Spleen (tissue), 11 donors: ENCODE data around the gene SLC39A11. TPM values are rescaled to one million over a fixed set of nuclear protein-coding genes. Genes with fewer than 3 reads are reported as not detected.

ENCODE experiments used
- DNase-seq: peaks from one replicate; pipeline ENCODE4 v3.0.0-alpha.2; 2020
- H3K27ac ChIP-seq, 8 donors: fragments of 200-600 bp; sonication (generic) in 7 of 8; 1 replicate in 4 of 8; 2 replicates in 4 of 8; pipeline versions ENCODE4 v1.5.0 to v1.8.0; 2016 to 2021; ENCODE audit warnings: inconsistent platforms in 4 of 8, mild to moderate bottlenecking in 4 of 8, moderate library complexity in 1 of 8
- H3K27me3 ChIP-seq, 7 donors: fragments of 200-600 bp; sonication (generic) in 6 of 7; replicated peaks in 1 of 7; 1 replicate in 4 of 7; 2 replicates in 3 of 7; pipeline versions ENCODE4 v1.5.0 to v1.8.0; 2016 to 2021; ENCODE audit warnings: inconsistent platforms in 3 of 7, mild to moderate bottlenecking in 1 of 7
- H3K36me3 ChIP-seq, 6 donors: fragments of 200-600 bp; sonication (generic) in 5 of 6; 1 replicate in 4 of 6; 2 replicates in 2 of 6; pipeline versions ENCODE4 v1.5.0 to v1.8.0; 2016 to 2021; ENCODE audit warnings: inconsistent platforms in 2 of 6
- H3K4me1 ChIP-seq, 6 donors: fragments of 200-600 bp; sonication (generic) in 5 of 6; 1 replicate in 3 of 6; 2 replicates in 3 of 6; pipeline versions ENCODE4 v1.5.0 to v1.8.0; 2016 to 2021; ENCODE audit warnings: inconsistent platforms in 3 of 6
- H3K4me3 ChIP-seq, 8 donors: fragments of 200-600 bp; sonication (generic) in 7 of 8; 1 replicate in 4 of 8; 2 replicates in 4 of 8; pipeline versions ENCODE4 v1.5.0 to v1.8.0; 2016 to 2021; ENCODE audit warnings: inconsistent platforms in 4 of 8, mild to moderate bottlenecking in 4 of 8, moderate library complexity in 2 of 8
- H3K9me3 ChIP-seq, 8 donors: fragments of 200-600 bp; sonication (generic) in 7 of 8; 1 replicate in 4 of 8; 2 replicates in 4 of 8; pipeline versions ENCODE4 v1.5.0 to v1.8.0; 2016 to 2021; ENCODE audit warnings: inconsistent platforms in 4 of 8
- CTCF ChIP-seq, 11 experiments: fragments of 200-600 bp in 7 of 11; fragments of 450-650 bp in 4 of 11; sonication (generic) in 4 of 11; IDR thresholded peaks in 8 of 11; conservative IDR thresholded peaks in 3 of 11; 1 replicate in 7 of 11; 2 replicates in 4 of 11; pipeline versions ENCODE4 v1.4.0 to v1.8.0; 2016 to 2021; ENCODE audit warnings: antibody characterized with exemption in 11 of 11, inconsistent platforms in 4 of 11, mild to moderate bottlenecking in 1 of 11
- POLR2A ChIP-seq, 3 donors: fragments of 450-650 bp; IDR thresholded peaks; one replicate each; pipeline ENCODE4 v1.5.1; 2017; ENCODE audit warnings: antibody characterized with exemption in 3 of 3, mild to moderate bottlenecking in 1 of 3
- POLR2AphosphoS5 ChIP-seq, 3 donors: sonication (generic); formaldehyde crosslinking; IDR thresholded peaks; one replicate each; pipeline ENCODE4 v1.5.1; 2017; ENCODE audit warnings: antibody characterized with exemption in 3 of 3
- WGBS, 5 donors: extraction: QIAGEN DNeasy Blood & Tissue Kit in 3 of 5; methylation state at CpG; one replicate each; pipeline versions ENCODE4 v1.1.5 to v1.1.7; 2013 to 2018; 5-methylcytosine and 5-hydroxymethylcytosine counted together
- intact Hi-C: fragments of 100-400 bp; cut with DNase I; formaldehyde crosslinking; loops from one replicate; pipeline ENCODE4 v1.15.0; 2023; ENCODE audit warnings: low total_unique reads
- polyA plus RNA-seq, 3 donors: library from polyadenylated mRNA; stranded (reverse); fragments of 200-250 nt; gene quantifications; one replicate each; pipeline ENCODE4 v1.2.1, GENCODE V29; 2013
- total RNA-seq, 7 donors: library from RNA; depleted of rRNA in 3 of 7; stranded (reverse); fragments of >200 nt in 3 of 7; fragmentation: NEBNext Ultra II Directional in 4 of 7; extraction: Animal tissue kit (Norgen Biotek cat#: 25700) in 4 of 7; gene quantifications; one replicate each; pipeline versions ENCODE4 v1.1.0 to v1.2.1, GENCODE V29; 2016 to 2021
- donor health status: healthy with polysubstance abuse.
- donor health status: DM: no; HTN: no; CAD: no; lungs with moderate emphysema.
- donor health status: DM: no; HTN: no; CAD: no.
- donor health status: Bipolar disorder and iron deficiency.
- donor health status: healthy.
- donor health status: DM: no; HTN: no; CAD: no.
- donor health status: DM: yes; HTN: yes; CAD: no.

SLC39A11 gene
- total and polyA plus RNA-seq, 10 donors, result 4.1 to 45.2 (median 27.8) TPM

- Histone ChIP-seq H3K36me3 (no peaks in the 10 kb centered on the region), H3K27me3 (no peaks in the 10 kb centered on the region), H3K9me3 (no peaks in the 10 kb centered on the region), H3K4me3 (no peak overlapping the region), H3K27ac (no peak overlapping the region), H3K4me1 (peaks cover 0 to under 1% (median 0%) of the 10 kb centered on the region in 6 donors)
- no peak for DNase-seq
- TF ChIP-seq CTCF (IDR thresholded peaks at IDR 0.05 in 8 of 11, conservative IDR thresholded peaks at IDR 0.05 in 3 of 11), result no peak
- WGBS, 5 donors, result 80 to 82% (median 80%) methylated on average over 8 of the region's 8 CpGs
- intact Hi-C loops, result no loop called here
Measured at GRCh38 chr17:73126716-73127473, 34.4 kb upstream of the SLC39A11 start.

GRCh38 chr17:73123606-73124320 lies 31.3 kb upstream of the SLC39A11 start:
- TF ChIP-seq POLR2AphosphoS5 (IDR thresholded peaks at IDR 0.05) (no peak), POLR2A (IDR thresholded peaks at IDR 0.05) (no peak), CTCF (IDR thresholded peaks at IDR 0.05 in 8 of 11, conservative IDR thresholded peaks at IDR 0.05 in 3 of 11) (no peak)
- no peak overlapping the region for H3K4me3 ChIP-seq
- 58 to 73% (median 65%) methylated on average over 7 of the region's 7 CpGs for WGBS, 5 donors
- H3K9me3 ChIP-seq, result no peaks in the 10 kb centered on the region
- intact Hi-C loops, result no loop called here
- H3K27me3 ChIP-seq, result no peaks in the 10 kb centered on the region
- no peak overlapping the region for H3K27ac ChIP-seq
- no peak for DNase-seq
- H3K4me1 ChIP-seq, result no peaks in the 10 kb centered on the region
- no peaks in the 10 kb centered on the region for H3K36me3 ChIP-seq

- DNase-seq, result no peak
- Histone ChIP-seq H3K9me3 (no peaks in the 10 kb centered on the region), H3K4me1 (no peaks in the 10 kb centered on the region), H3K27me3 (no peaks in the 10 kb centered on the region), H3K27ac (no peak overlapping the region), H3K36me3 (no peaks in the 10 kb centered on the region), H3K4me3 (no peak overlapping the region)
- WGBS, 5 donors, result 88 to 95% (median 91%) methylated on average over 4 of the region's 4 CpGs
- no peak for TF ChIP-seq POLR2A (IDR thresholded peaks at IDR 0.05)
- no peak for TF ChIP-seq POLR2AphosphoS5 (IDR thresholded peaks at IDR 0.05)
- TF ChIP-seq CTCF (IDR thresholded peaks at IDR 0.05 in 8 of 11, conservative IDR thresholded peaks at IDR 0.05 in 3 of 11), result no peak
- intact Hi-C loops, result no loop called here
Measured at GRCh38 chr17:73122953-73123605, 30.6 kb upstream of the SLC39A11 start.

- Histone ChIP-seq H3K36me3 (no peaks in the 10 kb centered on the region), H3K9me3 (no peaks in the 10 kb centered on the region), H3K27ac (no peak overlapping the region), H3K27me3 (no peaks in the 10 kb centered on the region), H3K4me1 (no peaks in the 10 kb centered on the region), H3K4me3 (no peak overlapping the region)
- intact Hi-C loops, result no loop called here
- TF ChIP-seq POLR2AphosphoS5 (IDR thresholded peaks at IDR 0.05) (no peak), CTCF (IDR thresholded peaks at IDR 0.05 in 8 of 11, conservative IDR thresholded peaks at IDR 0.05 in 3 of 11) (no peak), POLR2A (IDR thresholded peaks at IDR 0.05) (no peak)
- 89 to 91% (median 90%) methylated on average over 5 of the region's 5 CpGs for WGBS, 5 donors
- DNase-seq, result no peak
Measured at GRCh38 chr17:73121506-73121905, 29.0 kb upstream of the SLC39A11 start.
